Measurements from ENCODE around the gene SPRY1. TPM values are rescaled to one million over a fixed set of nuclear protein-coding genes. Genes with fewer than 3 reads are reported as not detected.

Gene SPRY1
- total and polyA plus RNA-seq, 9 of the 15 experiments (the other 6 are each of a cell fraction or from before 2014, with no cell fraction given): 0.18 to 1.9 (median 0.45) TPM; not detected in 1

DNA sequence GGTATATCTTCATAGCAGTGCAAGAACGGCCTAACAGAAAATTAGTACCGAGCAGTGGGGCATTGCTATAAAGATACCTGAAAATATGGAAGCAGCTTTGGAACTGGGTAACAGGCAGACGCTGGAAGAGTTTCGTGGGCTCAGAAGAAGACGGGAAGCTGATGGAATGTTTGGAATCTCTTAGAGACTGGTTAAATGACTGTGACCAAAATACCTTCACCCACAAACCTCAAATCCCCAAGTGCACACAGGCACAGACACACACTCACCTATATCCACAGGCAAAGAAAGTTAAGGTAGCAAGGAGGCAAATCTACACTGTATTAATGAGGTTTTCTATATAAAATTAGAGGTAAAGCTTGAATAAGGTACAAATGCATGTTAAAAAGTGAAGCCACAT is 14.6 kb upstream of the SPRY1 start:
- in situ Hi-C loops (cut with MboI): no loop called here
- 13% methylated on average over 5 of the region's 5 CpGs for WGBS (ENCODE audit: insufficient coverage, low coverage, missing lambda C conversion rate)
- H3K9me1 ChIP-seq (ENCODE audit: control insufficient read depth, insufficient read depth, low read length): no peaks in the 10 kb centered on the region

More for the DNA sequence above, 14.6 kb upstream of the SPRY1 start:
- no peak overlapping the region for H3K27ac ChIP-seq (ENCODE audit: extremely low read depth, low read depth, low read length)
- no peaks in the 10 kb centered on the region for H3K27me3 ChIP-seq (ENCODE audit: control insufficient read depth in 2 of 2, insufficient read depth in 2 of 2, low read length in 2 of 2)
- ATAC-seq (no peak), FAIRE-seq (no peak), DNase-seq (ENCODE audit: extremely low read depth in 1 of 4, low spot score in 3 of 4) (no peak)
- intact Hi-C loops (cut with micrococcal nuclease): no loop called here
- H3K9ac ChIP-seq (ENCODE audit: insufficient read depth in 1 of 2, low read depth in 2 of 2, low read length in 2 of 2): no peak overlapping the region
- no peak overlapping the region for H3K4me2 ChIP-seq (ENCODE audit: insufficient read depth, low read length)
- peaks cover 0 to 8% of the 10 kb centered on the region in 2 experiments; a peak in 2 of 5 replicates for H3K4me1 ChIP-seq (replicated peaks in 1 of 2; ENCODE audit: control insufficient read depth in 2 of 2, insufficient read depth in 2 of 2, low read length in 2 of 2)
- no peaks in the 10 kb centered on the region for H3K79me2 ChIP-seq (ENCODE audit: control insufficient read depth, insufficient read depth, low read length)
- H3K36me3 ChIP-seq (ENCODE audit: control insufficient read depth, insufficient read depth, low read length): no peaks in the 10 kb centered on the region
- no peak overlapping the region for H3K4me3 ChIP-seq
- H3K9me3 ChIP-seq (replicated peaks; ENCODE audit: control insufficient read depth, insufficient read depth, low read depth, low read length): no peaks in the 10 kb centered on the region
- TF ChIP-seq OTX1 (CRISPR knock-in tag; IDR thresholded peaks at IDR 0.05) (no peak), CREB3 (tag; conservative IDR thresholded peaks at IDR 0.05; ENCODE audit: low read depth) (no peak), ARID2 (IDR thresholded peaks at IDR 0.05) (no peak), DIDO1 (tag; IDR thresholded peaks at IDR 0.05; ENCODE audit: low read depth) (no peak), POLR2H (tag; IDR thresholded peaks at IDR 0.05; ENCODE audit: low read depth) (no peak), BCLAF1 (IDR thresholded peaks at IDR 0.05; ENCODE audit: borderline replicate concordance in 1 of 2, control insufficient read depth in 1 of 2, low read depth in 2 of 2, low read length in 1 of 2) (no peak), RBM22 (IDR thresholded peaks at IDR 0.05; ENCODE audit: low read depth, low read length, poor library complexity, severe bottlenecking) (no peak), STAT5A (IDR thresholded peaks at IDR 0.05; ENCODE audit: borderline replicate concordance, low read length) (no peak), PHB2 (IDR thresholded peaks at IDR 0.05; ENCODE audit: low read depth) (no peak), BCOR (IDR thresholded peaks at IDR 0.05) (no peak)
- TF ChIP-seq, protein P1, sequence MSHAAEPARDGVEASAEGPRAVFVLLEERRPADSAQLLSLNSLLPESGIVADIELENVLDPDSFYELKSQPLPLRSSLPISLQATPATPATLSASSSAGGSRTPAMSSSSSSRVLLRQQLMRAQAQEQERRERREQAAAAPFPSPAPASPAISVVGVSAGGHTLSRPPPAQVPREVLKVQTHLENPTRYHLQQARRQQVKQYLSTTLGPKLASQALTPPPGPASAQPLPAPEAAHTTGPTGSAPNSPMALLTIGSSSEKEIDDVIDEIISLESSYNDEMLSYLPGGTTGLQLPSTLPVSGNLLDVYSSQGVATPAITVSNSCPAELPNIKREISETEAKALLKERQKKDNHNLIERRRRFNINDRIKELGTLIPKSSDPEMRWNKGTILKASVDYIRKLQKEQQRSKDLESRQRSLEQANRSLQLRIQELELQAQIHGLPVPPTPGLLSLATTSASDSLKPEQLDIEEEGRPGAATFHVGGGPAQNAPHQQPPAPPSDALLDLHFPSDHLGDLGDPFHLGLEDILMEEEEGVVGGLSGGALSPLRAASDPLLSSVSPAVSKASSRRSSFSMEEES (CRISPR knock-in tag; IDR thresholded peaks at IDR 0.05): no peak
- BruUV-seq (replicated peaks): no TSS peak
- ChIA-PET CTCF (ENCODE audit: low intra/inter-chr PET ratio) (no interaction called here), POLR2A (no interaction called here)
- no peaks in the 10 kb centered on the region for H4K20me1 ChIP-seq (replicated peaks; ENCODE audit: control insufficient read depth, insufficient read depth, low read length)
- H2AFZ ChIP-seq (ENCODE audit: low read depth, low read length): no peak overlapping the region

All from K562 (cell line).